Colonic mucosa (tissue), 4 donors: Measurements from ENCODE around the gene HCN3. TPM values are rescaled to one million over a fixed set of nuclear protein-coding genes. Genes with fewer than 3 reads are reported as not detected.

Experiments used
- DNase-seq: peaks from one replicate; pipeline ENCODE4 v3.0.0-alpha.2; 2020
- H3K27ac ChIP-seq: fragments of 200-600 bp; one replicate; pipeline ENCODE4 v1.8.0; 2021
- H3K27me3 ChIP-seq: fragments of 200-600 bp; one replicate; pipeline ENCODE4 v1.8.0; 2021
- H3K36me3 ChIP-seq: fragments of 200-600 bp; one replicate; pipeline ENCODE4 v1.8.0; 2021
- H3K4me1 ChIP-seq: fragments of 200-600 bp; one replicate; pipeline ENCODE4 v1.8.0; 2021; ENCODE audit warnings: mild to moderate bottlenecking
- H3K4me3 ChIP-seq: fragments of 200-600 bp; one replicate; pipeline ENCODE4 v1.8.0; 2021
- H3K9ac ChIP-seq, 2 donors: one replicate each; pipeline ENCODE4 v1.7.0; 2013; ENCODE audit warnings: control low read depth in 2 of 2, low read depth in 2 of 2, low read length in 2 of 2
- H3K9me3 ChIP-seq: fragments of 200-600 bp; one replicate; pipeline ENCODE4 v1.8.0; 2021
- CTCF ChIP-seq: fragments of 200-600 bp; IDR thresholded peaks from one replicate; pipeline ENCODE4 v1.8.0; 2022; ENCODE audit warnings: antibody characterized with exemption, mild to moderate bottlenecking
- intact Hi-C: fragments of 100-400 bp; cut with DNase I; formaldehyde crosslinking; loops from one replicate; pipeline ENCODE4 v1.14.1; 2022
- total RNA-seq, 2 donors: library from RNA; stranded (reverse); fragmentation: NEBNext Ultra II Directional in 1 of 2; extraction: Animal tissue kit (Norgen Biotek cat#: 25700) in 1 of 2; gene quantifications; one replicate each; pipeline ENCODE4 v1.2.1, GENCODE V29; 2021
- donor health status: healthy.
- donor health status: DM: no; HTN: no; CAD: no.
- donor health status: DM: no; HTN: no; CAD: no.

The HCN3 gene
- total RNA-seq, 2 donors from 2014 or later = 12.4 to 12.8 TPM

DNA sequence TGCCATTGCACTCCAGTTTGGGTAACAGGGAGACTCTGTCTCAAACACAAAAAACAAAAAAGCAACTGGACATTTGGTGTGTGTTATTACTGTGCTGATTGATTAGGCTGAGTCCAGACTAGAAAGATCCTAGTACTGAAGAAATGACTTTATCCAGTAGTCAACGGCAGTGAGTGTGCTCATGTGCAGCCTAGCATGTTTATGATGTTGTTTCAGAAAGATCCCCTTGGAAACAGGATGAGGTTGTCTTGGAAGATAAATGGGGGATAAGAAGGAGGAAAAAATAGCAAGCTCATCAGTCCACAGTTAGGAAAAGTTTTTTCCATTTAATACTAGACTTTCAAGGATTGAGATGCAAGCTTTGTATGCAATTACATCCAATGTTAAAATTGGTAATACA, 57.7 kb downstream of the HCN3 start:
- DNase-seq = no peak
- Histone ChIP-seq H3K9me3 (no peaks in the 10 kb centered on the region), H3K36me3 (no peaks in the 10 kb centered on the region), H3K27ac (no peak overlapping the region), H3K9ac (no peak overlapping the region), H3K27me3 (no peaks in the 10 kb centered on the region), H3K4me3 (no peak overlapping the region), H3K4me1 (no peaks in the 10 kb centered on the region)
- TF ChIP-seq CTCF = no peak
- intact Hi-C loops = no loop called here

Other genes starting within 250 kb of the HCN3 start
- gene DCST2, start 243.7 kb upstream of the HCN3 start, total RNA-seq = 1 to 10 TPM; 1.7 to 1.9 TPM
- gene DCST1, start 243.6 kb upstream of the HCN3 start, total RNA-seq = not detected
- 100 to 1,000 TPM; 101 to 228 TPM for gene ADAM15, start 226.1 kb upstream of the HCN3 start, total RNA-seq
- 10 to 100 TPM; 26.1 to 27.2 TPM for gene EFNA4, start 213.7 kb upstream of the HCN3 start, total RNA-seq
- gene EFNA3, start 198.6 kb upstream of the HCN3 start, total RNA-seq = 10 to 100 TPM; 12.7 to 21.4 TPM
- gene EFNA1, start 149.6 kb upstream of the HCN3 start, total RNA-seq = 100 to 1,000 TPM in 1 of 2 donors, 10 to 100 TPM in 1; 61.3 to 125 TPM
- gene SLC50A1, start 141.6 kb upstream of the HCN3 start, total RNA-seq = 100 to 1,000 TPM; 102 to 130 TPM
- gene DPM3, start 136.9 kb upstream of the HCN3 start, total RNA-seq = 100 to 1,000 TPM; 149 to 182 TPM
- 100 to 1,000 TPM; 140 to 172 TPM for gene KRTCAP2, start 104.2 kb upstream of the HCN3 start, total RNA-seq
- under 1 TPM; 0.10 to 0.19 TPM for gene TRIM46, start 103.6 kb upstream of the HCN3 start, total RNA-seq
- gene THBS3, start 69.6 kb upstream of the HCN3 start, total RNA-seq = 10 to 100 TPM; 12.2 to 16.0 TPM
- gene MTX1, start 68.8 kb upstream of the HCN3 start, total RNA-seq = 10 to 100 TPM; 37.5 to 55.8 TPM
- gene ENTREP3, start 22.0 kb upstream of the HCN3 start, total RNA-seq = 10 to 100 TPM; 22.0 to 34.2 TPM
- 10 to 100 TPM; 41.5 to 67.7 TPM for gene SCAMP3, start 15.1 kb upstream of the HCN3 start, total RNA-seq
- 10 to 100 TPM; 31.7 to 66.4 TPM for gene CLK2, start 4.0 kb upstream of the HCN3 start, total RNA-seq
- 1 to 10 TPM; 1.6 to 2.9 TPM for gene PKLR, start 24.0 kb downstream of the HCN3 start, total RNA-seq
- 100 to 1,000 TPM; 300 to 501 TPM for gene FDPS, start 31.4 kb downstream of the HCN3 start, total RNA-seq
- 100 to 1,000 TPM in 1 of 2 donors, 10 to 100 TPM in 1; 68.4 to 113 TPM for gene RUSC1, start 43.4 kb downstream of the HCN3 start, total RNA-seq